Retinal pigment epithelial cell (primary cell): Measurements from ENCODE around the gene KCNJ8.
A peak's percentile ranks its signal among the peaks of the same experiment; 100 is the strongest.
"Not testable (repeated sequence)": the region's sequence is repeated elsewhere in the genome, so short reads cannot be mapped to it uniquely, and the experiment has no call there.

ENCODE experiments used
- DNase-seq: peaks from one replicate; pipeline ENCODE4 v3.0.0-alpha.2; 2010; ENCODE audit warnings: low read depth
- H3K4me3 ChIP-seq: 2 replicates; pipeline ENCODE4 v1.5.1; 2011; ENCODE audit warnings: mild to moderate bottlenecking, low read length, control low read depth, moderate library complexity
- TF ChIP-seq, protein P1 (sequence below): conservative IDR thresholded peaks from 2 replicates; pipeline ENCODE4 v1.5.1; 2011; ENCODE audit warnings: low read depth, low read length, control low read depth, inconsistent platforms

Gene KCNJ8

DNA sequence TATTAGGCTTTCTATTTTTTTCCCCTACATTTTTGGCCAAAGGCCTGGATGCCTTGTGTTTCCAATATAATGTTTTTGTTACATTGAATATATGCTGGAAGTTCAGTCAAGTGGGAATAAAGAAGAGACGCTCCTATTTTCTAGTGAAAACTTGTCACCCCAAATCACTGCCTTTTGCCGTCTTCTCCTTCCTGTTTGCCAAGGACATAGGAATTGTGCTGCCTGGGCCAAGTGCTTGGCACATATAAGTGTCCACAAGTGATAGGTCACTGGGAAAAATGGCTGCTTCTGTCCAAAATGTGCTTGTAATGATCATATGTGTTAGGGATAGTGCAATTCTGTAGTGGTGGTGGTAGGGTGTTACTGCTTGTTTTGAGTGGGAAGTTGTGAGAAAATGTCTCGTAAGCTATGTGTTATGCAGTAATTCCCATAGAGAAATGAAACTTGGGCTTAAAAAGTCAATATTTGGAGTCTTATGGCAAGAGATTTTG, 11.6 kb upstream of the KCNJ8 start:
- TF ChIP-seq, protein P1, sequence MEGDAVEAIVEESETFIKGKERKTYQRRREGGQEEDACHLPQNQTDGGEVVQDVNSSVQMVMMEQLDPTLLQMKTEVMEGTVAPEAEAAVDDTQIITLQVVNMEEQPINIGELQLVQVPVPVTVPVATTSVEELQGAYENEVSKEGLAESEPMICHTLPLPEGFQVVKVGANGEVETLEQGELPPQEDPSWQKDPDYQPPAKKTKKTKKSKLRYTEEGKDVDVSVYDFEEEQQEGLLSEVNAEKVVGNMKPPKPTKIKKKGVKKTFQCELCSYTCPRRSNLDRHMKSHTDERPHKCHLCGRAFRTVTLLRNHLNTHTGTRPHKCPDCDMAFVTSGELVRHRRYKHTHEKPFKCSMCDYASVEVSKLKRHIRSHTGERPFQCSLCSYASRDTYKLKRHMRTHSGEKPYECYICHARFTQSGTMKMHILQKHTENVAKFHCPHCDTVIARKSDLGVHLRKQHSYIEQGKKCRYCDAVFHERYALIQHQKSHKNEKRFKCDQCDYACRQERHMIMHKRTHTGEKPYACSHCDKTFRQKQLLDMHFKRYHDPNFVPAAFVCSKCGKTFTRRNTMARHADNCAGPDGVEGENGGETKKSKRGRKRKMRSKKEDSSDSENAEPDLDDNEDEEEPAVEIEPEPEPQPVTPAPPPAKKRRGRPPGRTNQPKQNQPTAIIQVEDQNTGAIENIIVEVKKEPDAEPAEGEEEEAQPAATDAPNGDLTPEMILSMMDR, result no peak
- H3K4me3 ChIP-seq, result no peak overlapping the region
- DNase-seq, result no peak

DNA sequence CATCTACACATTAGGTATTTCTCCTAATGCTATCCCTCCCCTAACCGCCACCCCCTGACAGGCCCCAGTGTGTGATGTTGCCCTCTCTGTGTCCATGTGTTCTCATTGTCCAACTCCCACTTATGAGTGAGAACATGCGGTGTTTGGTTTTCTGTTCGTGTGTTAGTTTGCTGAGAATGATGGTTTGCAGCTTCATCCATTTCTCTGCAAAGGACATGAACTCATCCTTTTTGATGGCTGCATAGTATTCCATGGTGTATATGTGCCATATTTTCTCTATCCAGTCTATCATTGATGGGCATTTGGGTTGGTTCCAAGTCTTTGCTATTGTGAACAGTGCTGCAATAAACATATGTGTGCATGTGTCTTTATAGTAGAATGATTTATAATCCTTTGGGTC, 8.2 kb upstream of the KCNJ8 start:
- H3K4me3 ChIP-seq, DNase-seq: not testable (repeated sequence)

DNA sequence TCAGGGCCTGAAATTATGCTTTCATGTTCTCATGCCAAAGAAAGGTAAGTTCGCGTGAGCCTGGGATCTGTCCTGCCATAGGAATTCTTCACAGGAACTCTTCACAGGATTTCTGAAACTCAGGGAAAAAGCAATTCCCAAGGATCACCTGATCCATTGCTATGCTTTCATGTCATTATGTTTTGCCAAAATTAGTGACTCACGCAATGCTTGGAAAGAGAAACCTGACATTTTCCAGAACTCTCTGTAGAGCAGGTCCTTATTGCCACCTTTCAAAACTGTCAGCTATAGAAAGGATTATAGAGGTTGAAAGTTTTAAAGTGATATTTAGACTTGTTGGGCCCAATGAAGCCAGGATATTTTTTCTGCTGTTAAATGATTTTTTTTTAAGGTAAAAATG, 6.3 kb upstream of the KCNJ8 start:
- DNase-seq, result no peak
- TF ChIP-seq, protein P1, result no peak
- no peak overlapping the region for H3K4me3 ChIP-seq

DNA sequence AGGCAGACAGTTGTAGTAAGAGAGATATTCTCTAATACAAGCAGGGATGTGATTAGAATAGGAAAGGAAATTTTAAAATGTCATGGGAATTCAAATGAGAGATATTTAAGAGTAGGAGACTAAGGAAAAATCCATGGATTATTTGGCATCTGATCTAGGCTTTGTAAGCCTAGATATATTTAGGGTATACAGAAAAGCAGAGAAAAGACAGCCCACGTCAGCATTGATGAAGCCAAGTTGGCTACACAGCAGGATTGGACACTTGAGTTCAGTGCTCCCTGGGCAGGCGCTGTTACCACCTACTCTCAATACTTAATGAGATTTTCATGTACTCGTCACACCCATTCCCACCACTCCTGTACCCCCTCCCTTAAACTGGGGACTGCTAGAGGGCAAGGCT, 1.7 kb upstream of the KCNJ8 start:
- H3K4me3 ChIP-seq, result no peak overlapping the region
- DNase-seq, result no peak
- TF ChIP-seq, protein P1, result no peak

DNA sequence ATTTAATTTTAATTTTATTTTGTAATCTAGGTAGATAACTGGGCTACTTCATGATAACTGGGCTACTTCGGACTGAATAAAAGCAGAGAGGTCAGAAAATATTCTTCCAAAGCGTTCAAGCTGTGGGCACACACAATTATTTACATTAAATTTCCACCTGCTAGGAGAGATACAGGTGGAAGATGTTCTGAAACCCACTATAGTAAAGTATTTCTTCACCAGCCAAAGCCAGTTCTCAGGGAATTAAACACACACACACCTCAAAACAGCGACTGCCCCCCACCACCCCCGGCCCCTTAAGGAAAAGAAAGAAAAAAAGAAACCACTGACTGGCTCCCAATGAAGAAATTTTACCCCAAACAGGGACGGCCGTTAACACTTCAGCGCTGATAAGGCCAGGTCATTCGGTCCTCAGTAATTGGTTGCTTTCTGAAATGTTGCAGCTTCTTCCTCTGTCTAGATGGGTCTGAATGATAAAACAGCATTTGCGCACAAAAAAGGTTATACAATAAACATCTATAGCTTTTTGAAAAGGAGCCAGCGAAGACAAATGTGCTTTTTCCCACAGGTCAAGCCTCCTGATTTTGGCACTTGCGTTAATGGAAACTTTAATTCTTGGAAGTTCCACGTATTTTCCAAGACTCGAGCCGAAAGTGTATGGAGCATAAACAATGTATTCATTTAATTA, 771 bp upstream of the KCNJ8 start:
- TF ChIP-seq, protein P1, result no peak
- DNase-seq, result no peak
- peak overlapping the region; percentile 60 for H3K4me3 ChIP-seq

DNA sequence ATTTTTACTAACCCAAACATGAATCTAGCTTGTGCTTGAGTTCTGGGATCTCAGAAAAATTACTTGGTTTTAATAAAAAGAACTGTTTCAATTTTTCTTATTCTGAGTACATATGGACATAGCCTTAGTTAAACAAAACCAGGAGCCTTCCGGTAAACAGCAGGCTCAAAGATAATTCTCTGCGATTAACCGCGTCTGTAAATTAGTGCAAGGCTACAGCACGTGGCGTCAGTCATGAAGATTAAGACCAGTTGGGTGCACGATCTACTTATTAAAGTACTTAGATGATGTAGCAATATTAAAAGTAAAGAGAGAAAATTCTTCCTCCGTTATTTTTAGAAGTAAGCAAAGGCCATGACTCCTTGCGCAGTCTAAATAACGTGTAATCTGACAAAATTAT, 700 bp downstream of the KCNJ8 start:
- peak overlapping the region; percentile 60 for H3K4me3 ChIP-seq
- TF ChIP-seq, protein P1, result no peak
- DNase-seq, result no peak

DNA sequence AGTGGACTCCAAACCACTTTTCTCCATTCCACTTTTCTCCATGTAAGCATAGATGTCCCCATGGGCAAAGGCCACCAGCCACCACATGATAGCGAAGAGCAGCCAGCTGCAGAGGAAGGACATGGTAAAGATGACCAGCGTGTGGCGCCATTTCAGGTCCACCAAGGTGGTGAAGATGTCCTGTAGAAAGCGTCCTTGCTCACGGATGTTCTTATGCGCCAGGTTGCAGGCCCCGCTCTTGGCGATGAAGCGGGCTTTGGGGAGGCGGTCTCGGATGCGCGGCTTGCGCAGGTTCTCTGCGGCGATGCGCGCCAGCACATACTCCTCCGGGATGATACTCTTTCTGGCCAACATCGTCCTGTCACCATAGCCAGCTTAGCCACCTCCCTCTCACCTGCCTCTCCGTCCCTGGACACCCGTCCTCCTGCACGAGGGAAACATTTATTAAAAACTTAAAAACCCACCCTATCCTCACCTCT, 1.2 kb downstream of the KCNJ8 start:
- TF ChIP-seq, protein P1, result peak; percentile 43
- DNase-seq, result no peak
- H3K4me3 ChIP-seq, result peak overlapping the region; percentile 60
